ENCODE results near the gene GPRC5D. TPM values are rescaled to one million over a fixed set of nuclear protein-coding genes. Genes with fewer than 3 reads are reported as not detected.

The GPRC5D gene
- polyA plus RNA-seq, 1 experiment = not detected

GRCh38 chr12:12979126-12979525 lies 27.2 kb upstream of the GPRC5D start:
- no peak for TF ChIP-seq CTCF (IDR thresholded peaks at IDR 0.05; ENCODE audit: low read depth, low read length)
- Histone ChIP-seq H3K27me3 (ENCODE audit: control insufficient read depth, insufficient read depth, low read length) (no peaks in the 10 kb centered on the region), H3K27ac (ENCODE audit: low read depth, low read length) (peak overlapping the region; percentile 98), H3K4me3 (ENCODE audit: low read depth, low read length) (peak overlapping the region; percentile 25; the same call in 1 of the 2 replicates), H3K9me3 (ENCODE audit: control insufficient read depth, insufficient read depth, low read length) (no peaks in the 10 kb centered on the region)
- POLR2A ChIA-PET = interaction anchor here (1.2 to 1.3 kb wide), 2 partner anchors 14 to 244 kb away, joined by 3 read pairs; no protein-coding TSS in a partner anchor
- CTCF ChIA-PET = interaction anchor here (1.0 to 11.5 kb wide), 5 partner anchors 9 to 233 kb away, joined by 4 to 123 read pairs (median 6); no protein-coding TSS in a partner anchor
- no peak for DNase-seq (ENCODE audit: low read depth, low spot score)

DNA sequence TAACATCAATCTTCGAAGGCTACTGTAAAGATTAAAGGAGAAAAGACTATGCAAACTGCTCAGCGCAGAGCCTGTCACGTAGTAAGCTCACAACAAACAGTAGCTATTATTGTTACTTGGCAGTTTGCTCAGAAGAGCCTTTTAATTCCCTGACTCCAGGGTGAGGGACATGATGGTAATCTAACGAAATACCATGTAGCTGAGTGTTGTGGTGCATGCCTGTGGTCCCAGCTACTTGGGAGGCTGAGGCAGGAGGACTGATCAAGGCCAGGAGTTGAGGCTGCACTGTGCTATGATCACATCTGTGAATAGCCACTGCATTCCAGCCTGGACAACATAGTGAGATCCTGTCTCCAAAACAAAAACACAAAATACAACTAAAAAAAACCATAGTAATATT lies 25.3 kb upstream of the GPRC5D start:
- Histone ChIP-seq H3K4me3 (ENCODE audit: low read depth, low read length) (no peak overlapping the region), H3K9me3 (ENCODE audit: control insufficient read depth, insufficient read depth, low read length) (no peaks in the 10 kb centered on the region), H3K27ac (ENCODE audit: low read depth, low read length) (peak overlapping the region; percentile 54), H3K27me3 (ENCODE audit: control insufficient read depth, insufficient read depth, low read length) (no peaks in the 10 kb centered on the region)
- POLR2A ChIA-PET = no interaction called here
- TF ChIP-seq CTCF (IDR thresholded peaks at IDR 0.05; ENCODE audit: low read depth, low read length) = no peak
- DNase-seq (ENCODE audit: low read depth, low spot score) = no peak
- CTCF ChIA-PET = interaction anchor here (0.7 to 11.5 kb wide), 6 partner anchors 9 to 234 kb away, joined by 3 to 123 read pairs (median 8); no protein-coding TSS in a partner anchor

- TF ChIP-seq CTCF (IDR thresholded peaks at IDR 0.05; ENCODE audit: low read depth, low read length) = no peak
- peak overlapping the region; percentile 54 for H3K27ac ChIP-seq (ENCODE audit: low read depth, low read length)
- ChIA-PET CTCF (interaction anchor here (0.6 to 11.5 kb wide), 14 partner anchors 10 to 349 kb away, joined by 3 to 123 read pairs (median 4); no protein-coding TSS in a partner anchor), POLR2A (interaction anchor here (0.6 to 1.2 kb wide), 3 partner anchors 14 to 287 kb away, joined by 3 to 5 read pairs (median 3); no protein-coding TSS in a partner anchor)
- H3K4me3 ChIP-seq (ENCODE audit: low read depth, low read length) = no peak overlapping the region
- peak; percentile 81 for DNase-seq (ENCODE audit: low read depth, low spot score)
- H3K9me3 ChIP-seq (ENCODE audit: control insufficient read depth, insufficient read depth, low read length) = no peaks in the 10 kb centered on the region
- no peaks in the 10 kb centered on the region for H3K27me3 ChIP-seq (ENCODE audit: control insufficient read depth, insufficient read depth, low read length)
Observed at GRCh38 chr12:12976366-12976765, 24.4 kb upstream of the GPRC5D start.

DNA sequence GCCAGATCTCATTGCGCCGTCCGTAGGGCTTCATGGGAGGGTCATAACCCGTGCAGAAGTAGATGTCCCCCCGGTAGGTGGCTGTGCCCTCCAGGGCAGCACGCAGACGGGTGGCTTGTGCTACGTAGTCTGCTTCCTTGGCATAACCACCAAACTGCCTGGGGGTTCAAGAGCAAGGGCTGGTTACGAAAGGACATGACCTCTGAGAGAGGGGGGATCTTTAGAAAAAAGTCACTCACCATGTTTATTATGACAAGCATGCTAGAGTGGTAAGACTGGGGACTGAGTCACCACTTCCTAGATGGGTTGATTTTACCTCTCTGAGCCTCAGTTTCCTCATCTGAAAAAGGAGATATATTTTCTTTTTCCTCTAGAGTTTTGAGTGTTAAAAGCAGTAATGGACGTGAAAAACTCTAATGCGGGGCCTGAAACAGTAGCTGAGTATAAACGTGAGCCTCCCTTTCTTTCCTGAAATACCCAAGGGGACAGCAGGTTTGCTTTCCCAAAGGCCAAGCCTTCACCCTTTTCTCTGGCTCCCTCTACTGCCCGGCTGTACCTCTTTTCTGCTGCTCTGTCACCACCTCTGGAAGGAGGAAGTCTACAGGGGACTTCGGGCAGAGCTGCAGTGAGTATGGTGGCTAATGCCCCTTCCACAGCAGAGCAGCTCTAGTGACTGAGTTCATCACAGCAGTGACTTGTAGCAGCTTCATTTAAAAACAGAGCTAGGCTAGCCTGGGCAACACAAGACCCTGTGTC lies 23.5 kb upstream of the GPRC5D start:
- ChIA-PET CTCF (interaction anchor here (0.6 to 11.5 kb wide), 12 partner anchors 10 to 348 kb away, joined by 3 to 123 read pairs (median 4); no protein-coding TSS in a partner anchor), POLR2A (interaction anchor here (0.6 to 1.2 kb wide), 3 partner anchors 26 to 288 kb away, joined by 3 to 8 read pairs (median 5); no protein-coding TSS in a partner anchor)
- H3K4me3 ChIP-seq (ENCODE audit: low read depth, low read length) = no peak overlapping the region
- TF ChIP-seq CTCF (IDR thresholded peaks at IDR 0.05; ENCODE audit: low read depth, low read length) = peak; percentile 59
- H3K9me3 ChIP-seq (ENCODE audit: control insufficient read depth, insufficient read depth, low read length) = no peaks in the 10 kb centered on the region
- no peaks in the 10 kb centered on the region for H3K27me3 ChIP-seq (ENCODE audit: control insufficient read depth, insufficient read depth, low read length)
- DNase-seq (ENCODE audit: low read depth, low spot score) = no peak
- H3K27ac ChIP-seq (ENCODE audit: low read depth, low read length) = peak overlapping the region; percentile 73

- ChIA-PET POLR2A (no interaction called here), CTCF (interaction anchor here (1.6 to 11.5 kb wide), 3 partner anchors 59 to 238 kb away, joined by 8 to 123 read pairs (median 14); no protein-coding TSS in a partner anchor)
- Histone ChIP-seq H3K27me3 (ENCODE audit: control insufficient read depth, insufficient read depth, low read length) (no peaks in the 10 kb centered on the region), H3K9me3 (ENCODE audit: control insufficient read depth, insufficient read depth, low read length) (no peaks in the 10 kb centered on the region), H3K4me3 (ENCODE audit: low read depth, low read length) (no peak overlapping the region), H3K27ac (ENCODE audit: low read depth, low read length) (no peak overlapping the region)
- TF ChIP-seq CTCF (IDR thresholded peaks at IDR 0.05; ENCODE audit: low read depth, low read length) = no peak
- no peak for DNase-seq (ENCODE audit: low read depth, low spot score)
Observed at GRCh38 chr12:12974211-12974610, 22.2 kb upstream of the GPRC5D start.

Measured in AG04450 (cell line).